K562 (cell line): ENCODE data around the gene TRIO. TPM values are rescaled to one million over a fixed set of nuclear protein-coding genes. Genes with fewer than 3 reads are reported as not detected.

Source experiments
- ATAC-seq: fragments of 200-7000 bp; cut with Tn5 transposase; 3 replicates; pipeline ENCODE4 v1.9.1; 2020; ENCODE audit warnings: moderate library complexity
- BruUV-seq: library from RNA; stranded (reverse); fragments of 400-500 nt; replicated peaks from 2 replicates; lab custom pipeline; 2021; lab: Mats Ljungman, UMichigan
- CTCF ChIA-PET: fragments of 300-600 bp; formaldehyde crosslinking; extraction: SDS; loops from one replicate; lab custom pipeline; 2021; ENCODE audit warnings: low intra/inter-chr PET ratio; lab: Yijun Ruan, JAX
- POLR2A ChIA-PET: fragments of 300-600, 350-650 bp; sonication (Branson Sonifier 250); formaldehyde crosslinking; extraction: SDS; loops from one replicate; lab custom pipeline; 2021; ENCODE audit warnings: antibody characterized with exemption, inconsistent platforms; lab: Yijun Ruan, JAX
- DNase-seq, 4 experiments: peaks; one replicate each; pipeline versions ENCODE4 v3.0.0 to v3.0.0-alpha.2; 2011 to 2018; ENCODE audit warnings: low spot score in 3 of 4, mixed read lengths in 3 of 4; ENCODE audit errors: extremely low read depth in 1 of 4
- FAIRE-seq: peaks from 2 replicates; lab custom pipeline; 2011; peaks lifted over from hg19 to GRCh38; lab: Jason Lieb, UNC
- H2AFZ ChIP-seq: 2 replicates; pipeline ENCODE4 v1.6.0; 2011; ENCODE audit warnings: low read depth, low read length, control low read depth, inconsistent platforms
- H3K27ac ChIP-seq: fragments of 200-600 bp; 3 replicates; pipeline ENCODE4 v1.8.0; 2011; ENCODE audit warnings: low read depth, mild to moderate bottlenecking, control low read depth, inconsistent platforms, low read length, moderate library complexity, mixed read lengths; ENCODE audit errors: extremely low read depth
- H3K27me3 ChIP-seq, 2 experiments: fragments of 300-600 bp in 1 of 2; 2 replicates in 1 of 2; 3 replicates in 1 of 2; pipeline versions ENCODE4 v1.6.0 to v1.8.0; 2011; ENCODE audit warnings: inconsistent platforms in 2 of 2, low read length in 2 of 2, mild to moderate bottlenecking in 1 of 2, mixed read lengths in 1 of 2, moderate library complexity in 1 of 2; ENCODE audit not compliant: control insufficient read depth in 2 of 2, insufficient read depth in 2 of 2
- H3K36me3 ChIP-seq: fragments of 300-600 bp; 3 replicates; pipeline ENCODE4 v1.8.0; 2011; ENCODE audit warnings: mild to moderate bottlenecking, low read length, inconsistent platforms; ENCODE audit not compliant: control insufficient read depth, insufficient read depth
- H3K4me1 ChIP-seq, 2 experiments: fragments of 200-600 bp in 1 of 2; replicated peaks in 1 of 2; 2 replicates in 1 of 2; 3 replicates in 1 of 2; pipeline versions ENCODE4 v1.5.1 to v1.8.0; 2011; ENCODE audit warnings: inconsistent platforms in 2 of 2, low read length in 2 of 2, mild to moderate bottlenecking in 1 of 2, mixed read lengths in 1 of 2, moderate library complexity in 1 of 2; ENCODE audit not compliant: control insufficient read depth in 2 of 2, insufficient read depth in 2 of 2
- H3K4me2 ChIP-seq: 2 replicates; pipeline ENCODE4 v1.6.1; 2011; ENCODE audit warnings: low read length, control low read depth, inconsistent platforms, mixed read lengths; ENCODE audit not compliant: insufficient read depth
- H3K4me3 ChIP-seq: fragments of 200-600 bp; sonication (generic), shearing (Covaris generic); 2 replicates; pipeline ENCODE4 v1.5.1; 2016; ENCODE audit warnings: control low read depth, inconsistent platforms
- H3K79me2 ChIP-seq: fragments of 200-600 bp; 3 replicates; pipeline ENCODE4 v1.8.0; 2011; ENCODE audit warnings: low read length, inconsistent platforms; ENCODE audit not compliant: control insufficient read depth, insufficient read depth
- H3K9ac ChIP-seq, 2 experiments: 2 replicates each; pipeline versions ENCODE4 v1.6.0 to v1.6.1; 2011; ENCODE audit warnings: low read depth in 2 of 2, low read length in 2 of 2, control low read depth in 1 of 2, inconsistent platforms in 1 of 2, mild to moderate bottlenecking in 1 of 2, mixed read lengths in 1 of 2; ENCODE audit not compliant: insufficient read depth in 1 of 2
- H3K9me1 ChIP-seq: one replicate; pipeline ENCODE4 v1.6.0; 2011; ENCODE audit warnings: inconsistent platforms, mild to moderate bottlenecking, low read length, moderate library complexity; ENCODE audit not compliant: control insufficient read depth, insufficient read depth
- H3K9me3 ChIP-seq: replicated peaks from 2 replicates; pipeline ENCODE4 v1.5.1; 2011; ENCODE audit warnings: low read depth, low read length, inconsistent platforms; ENCODE audit not compliant: control insufficient read depth, insufficient read depth
- H4K20me1 ChIP-seq: replicated peaks from 2 replicates; pipeline ENCODE4 v1.6.1; 2011; ENCODE audit warnings: low read length, inconsistent platforms, mixed read lengths; ENCODE audit not compliant: control insufficient read depth, insufficient read depth
- CBX2 ChIP-seq: fragments of 200-600 bp; sonication (generic); IDR thresholded peaks from one replicate; pipeline ENCODE4 v1.6.1; 2012; ENCODE audit warnings: mild to moderate bottlenecking, low read length, inconsistent platforms; ENCODE audit not compliant: insufficient read depth, poor library complexity, severe bottlenecking
- CREB3L1 ChIP-seq: fragments of 450-650 bp; IDR thresholded peaks from 2 replicates; pipeline ENCODE4 v1.6.1; 2014; ENCODE audit warnings: low read depth, mild to moderate bottlenecking, moderate library complexity, borderline replicate concordance
- GMEB1 ChIP-seq: fragments of 250-450 bp; sonication (Bioruptor Pico); IDR thresholded peaks from 2 replicates; pipeline ENCODE4 v1.4.0; 2020; ENCODE audit warnings: mild to moderate bottlenecking
- HNRNPL ChIP-seq: fragments of 200-400 bp; formaldehyde crosslinking; IDR thresholded peaks from 2 replicates; pipeline ENCODE4 v1.6.1; 2017; ENCODE audit warnings: low read depth, mild to moderate bottlenecking, low read length
- KLF10 ChIP-seq: fragments of 250-450 bp; sonication (Bioruptor Pico); IDR thresholded peaks from 2 replicates; pipeline ENCODE4 v1.6.1; 2021; ENCODE audit warnings: matching md5 sums
- MAFF ChIP-seq: IDR thresholded peaks from 2 replicates; pipeline ENCODE4 v1.6.1; 2012; ENCODE audit warnings: low read length, improper control_type of control experiment
- MAFK ChIP-seq: IDR thresholded peaks from 2 replicates; pipeline ENCODE4 v1.6.1; 2011; ENCODE audit warnings: low read length, improper control_type of control experiment
- MYC ChIP-seq, 2 experiments: fragments of 250-450 bp in 1 of 2; sonication (Bioruptor Pico) in 1 of 2; IDR thresholded peaks; 2 replicates each; pipeline versions ENCODE4 v1.5.1 to v1.6.1; 2012 to 2021; ENCODE audit warnings: low read depth in 2 of 2, borderline replicate concordance in 1 of 2, improper control_type of control experiment in 1 of 2, low read length in 1 of 2, mild to moderate bottlenecking in 1 of 2, moderate library complexity in 1 of 2
- NONO ChIP-seq, 2 experiments: fragments of 200-400 bp in 1 of 2; fragments of 450-650 bp in 1 of 2; formaldehyde crosslinking in 1 of 2; IDR thresholded peaks; 2 replicates each; pipeline ENCODE4 v1.6.1; 2017; ENCODE audit warnings: low read depth in 2 of 2, mild to moderate bottlenecking in 2 of 2, moderate library complexity in 2 of 2, low read length in 1 of 2
- PHB ChIP-seq: fragments of 250-450 bp; sonication (Bioruptor Pico); IDR thresholded peaks from 2 replicates; pipeline ENCODE4 v1.5.0; 2021
- PHF20 ChIP-seq: fragments of 450-650 bp; IDR thresholded peaks from 2 replicates; pipeline ENCODE4 v1.6.1; 2018; ENCODE audit not compliant: partially characterized antibody
- POLR2H ChIP-seq: IDR thresholded peaks from 2 replicates; pipeline ENCODE4 v1.6.1; 2016; ENCODE audit warnings: missing genetic modification characterization, low read depth, mild to moderate bottlenecking, control low read depth, missing compliant biosample characterization, moderate library complexity
- TCFL5 ChIP-seq: fragments of 250-450 bp; sonication (Bioruptor Pico); conservative IDR thresholded peaks from 2 replicates; pipeline ENCODE4 v1.6.1; 2021; ENCODE audit warnings: mild to moderate bottlenecking, moderate library complexity, matching md5 sums
- ZNF146 ChIP-seq: IDR thresholded peaks from one replicate; pipeline ENCODE4 v1.6.1; 2018; ENCODE audit warnings: missing compliant biosample characterization; ENCODE audit not compliant: unreplicated experiment
- ZNF184 ChIP-seq: sonication (generic); formaldehyde crosslinking; IDR thresholded peaks from 2 replicates; pipeline ENCODE4 v1.5.0; 2020; ENCODE audit warnings: missing genetic modification reagents
- ZNF644 ChIP-seq: fragments of 200-800 bp; sonication (Bioruptor generic); IDR thresholded peaks from 2 replicates; pipeline ENCODE4 v1.6.1; 2016; ENCODE audit warnings: low read depth, missing genetic modification characterization, missing compliant biosample characterization
- ZNF79 ChIP-seq: fragments of 250-450 bp; sonication (Bioruptor Pico); IDR thresholded peaks from 2 replicates; pipeline ENCODE4 v1.4.0; 2020; ENCODE audit warnings: low read depth, mild to moderate bottlenecking, moderate library complexity
- WGBS: fragments of 100-300 bp; shearing (Covaris generic); methylation state at CpG from one replicate; pipeline ENCODE4 v1.1.6; 2016; ENCODE audit warnings: low coverage, mixed read lengths; ENCODE audit not compliant: insufficient coverage; ENCODE audit errors: missing lambda C conversion rate; 5-methylcytosine and 5-hydroxymethylcytosine counted together
- in situ Hi-C: fragments of 300-500 bp; cut with MboI; formaldehyde crosslinking; loops from 4 replicates; pipeline ENCODE4 v1.15.0; 2018; ENCODE audit warnings: inconsistent platforms, mixed read lengths
- intact Hi-C: fragments of 100-400 bp; cut with micrococcal nuclease; formaldehyde crosslinking; loops from 2 replicates; pipeline ENCODE4 v1.14.2; 2022
- polyA plus RNA-seq, 8 experiments: library from polyadenylated mRNA; depleted of rRNA in 4 of 8; stranded (reverse) in 5 of 8; unstranded in 3 of 8; fragments of >200 nt; fragmentation: Nextera tagmentation in 2 of 8; fragmentation: Illumina TruSeq in 1 of 8; extraction: Ambion mirVana in 2 of 8; extraction: Trizol in 1 of 8; gene quantifications; 2 replicates each; pipeline versions ENCODE4 v1.2.1 to v1.2.3, GENCODE V29; 2011 to 2014; ENCODE audit warnings: inconsistent platforms in 1 of 8, missing spikeins in 1 of 8
- total RNA-seq, 7 experiments: library from RNA; depleted of rRNA in 6 of 7; stranded (reverse); fragments of >200 nt in 6 of 7; fragmentation: Illumina TruSeq in 2 of 7; extraction: Trizol in 2 of 7; gene quantifications; 2 replicates each; pipeline versions ENCODE4 v1.2.1 to v1.2.3, GENCODE V29; 2011 to 2021; ENCODE audit warnings: low replicate concordance in 1 of 7
- TF ChIP-seq, protein P1 (sequence below): fragments of 450-650 bp; formaldehyde crosslinking; IDR thresholded peaks from 2 replicates; pipeline ENCODE4 v1.4.0; 2020; ENCODE audit warnings: mild to moderate bottlenecking, mixed read lengths

TRIO gene
- total and polyA plus RNA-seq, 9 of the 15 experiments (the other 6 are each of a cell fraction or from before 2014, with no cell fraction given): 0.24 to 5.0 (median 1.1) TPM

GRCh38 chr5:14464096-14464495, 321.0 kb downstream of the TRIO start (continued):
- TF ChIP-seq GMEB1 (CRISPR knock-in tag): 0 out of 2 replicates have a peak, but pooled peaks have one; percentile 1
- no peak for TF ChIP-seq PHF20
- no peak for TF ChIP-seq HNRNPL
- no peak for TF ChIP-seq POLR2H (tag)
- no peak for TF ChIP-seq MYC (IDR thresholded peaks at IDR 0.05; ENCODE audit: low read depth, low read length)
- no peak for TF ChIP-seq MYC (CRISPR knock-in tag; IDR thresholded peaks at IDR 0.05; ENCODE audit: borderline replicate concordance, low read depth)

DNA sequence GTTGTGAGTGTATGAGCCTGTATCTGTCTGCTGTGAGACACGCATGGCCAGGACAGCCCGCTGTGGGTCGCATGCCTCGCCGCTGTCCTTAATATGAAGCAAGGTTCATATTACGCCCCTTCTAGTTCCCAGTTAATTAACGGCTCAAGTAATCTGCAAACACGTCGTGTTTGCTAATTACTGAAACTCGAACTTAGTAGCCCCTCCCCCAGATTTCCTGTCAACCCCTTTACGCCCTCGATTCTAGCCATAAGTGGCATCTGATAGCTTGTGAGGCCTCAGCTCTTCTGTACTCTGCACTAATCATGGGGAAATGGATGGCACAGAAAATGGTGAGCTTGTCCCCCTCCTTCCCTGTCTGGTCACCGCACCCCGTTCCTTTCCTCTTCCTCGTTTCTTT, 321.5 kb downstream of the TRIO start:
- H3K27ac ChIP-seq: no peak overlapping the region
- no peaks in the 10 kb centered on the region for H3K9me1 ChIP-seq
- H3K79me2 ChIP-seq: no peaks in the 10 kb centered on the region
- H3K4me3 ChIP-seq: no peak overlapping the region
- H4K20me1 ChIP-seq: no peaks in the 10 kb centered on the region
- intact Hi-C loops: no loop called here
- no peaks in the 10 kb centered on the region for H3K36me3 ChIP-seq
- ChIA-PET CTCF (no interaction called here), POLR2A (no interaction called here)
- H2AFZ ChIP-seq: no peak overlapping the region
- H3K4me2 ChIP-seq: no peak overlapping the region
- no peak for ATAC-seq
- DNase-seq: no peak
- no peak overlapping the region for H3K9ac ChIP-seq
- 0 out of 5 replicates have a peak, but pooled peaks cover 0 to 3% of the 10 kb centered on the region in 2 experiments for H3K4me1 ChIP-seq
- no TSS peak for BruUV-seq
- in situ Hi-C loops: no loop called here
- 16% methylated on average over 15 of the region's 15 CpGs for WGBS
- peaks cover 11 to 36% of the 10 kb centered on the region in 2 experiments for H3K27me3 ChIP-seq
- H3K9me3 ChIP-seq: no peaks in the 10 kb centered on the region
- FAIRE-seq: no peak
- no peak for TF ChIP-seq KLF10 (CRISPR knock-in tag)
- TF ChIP-seq ZNF644 (tag): no peak
- no peak for TF ChIP-seq PHB (CRISPR knock-in tag)
- TF ChIP-seq CREB3L1: no peak
- no peak for TF ChIP-seq ZNF146
- TF ChIP-seq CBX2: no peak
- no peak for TF ChIP-seq MAFK
- TF ChIP-seq NONO (IDR thresholded peaks at IDR 0.05; ENCODE audit: low read depth in 2 of 2, low read length in 1 of 2): no peak
- no peak for TF ChIP-seq MAFF
- TF ChIP-seq ZNF184 (CRISPR knock-in tag): no peak
- TF ChIP-seq, protein P1, sequence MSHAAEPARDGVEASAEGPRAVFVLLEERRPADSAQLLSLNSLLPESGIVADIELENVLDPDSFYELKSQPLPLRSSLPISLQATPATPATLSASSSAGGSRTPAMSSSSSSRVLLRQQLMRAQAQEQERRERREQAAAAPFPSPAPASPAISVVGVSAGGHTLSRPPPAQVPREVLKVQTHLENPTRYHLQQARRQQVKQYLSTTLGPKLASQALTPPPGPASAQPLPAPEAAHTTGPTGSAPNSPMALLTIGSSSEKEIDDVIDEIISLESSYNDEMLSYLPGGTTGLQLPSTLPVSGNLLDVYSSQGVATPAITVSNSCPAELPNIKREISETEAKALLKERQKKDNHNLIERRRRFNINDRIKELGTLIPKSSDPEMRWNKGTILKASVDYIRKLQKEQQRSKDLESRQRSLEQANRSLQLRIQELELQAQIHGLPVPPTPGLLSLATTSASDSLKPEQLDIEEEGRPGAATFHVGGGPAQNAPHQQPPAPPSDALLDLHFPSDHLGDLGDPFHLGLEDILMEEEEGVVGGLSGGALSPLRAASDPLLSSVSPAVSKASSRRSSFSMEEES: no peak
- TF ChIP-seq ZNF79 (CRISPR knock-in tag): no peak
- no peak for TF ChIP-seq TCFL5
